ENCODE measurements around the gene HCN1. TPM values are rescaled to one million over a fixed set of nuclear protein-coding genes. Genes with fewer than 3 reads are reported as not detected.

Gene HCN1
- total RNA-seq, 1 donor from 2014 or later = not detected

- Mint-ChIP-seq H3K4me1 (ENCODE audit: low read depth) (peaks cover 7% of the 10 kb centered on the region), H3K9me3 (ENCODE audit: low read depth) (peaks cover 9% of the 10 kb centered on the region), H3K27me3 (ENCODE audit: low read depth) (peaks cover 14% of the 10 kb centered on the region), H3K4me3 (ENCODE audit: unreplicated experiment) (no peak overlapping the region), H3K36me3 (ENCODE audit: low read depth) (peaks cover 3% of the 10 kb centered on the region), H3K27ac (ENCODE audit: unreplicated experiment) (no peak overlapping the region)
- DNase-seq (ENCODE audit: low spot score) = no peak
- no peak for TF ChIP-seq CTCF (IDR thresholded peaks at IDR 0.05)
Observed at GRCh38 chr5:45691656-45692055, 4.5 kb downstream of the HCN1 start.

- Mint-ChIP-seq H3K4me3 (ENCODE audit: unreplicated experiment) (no peak overlapping the region), H3K36me3 (ENCODE audit: low read depth) (no peaks in the 10 kb centered on the region), H3K27ac (ENCODE audit: unreplicated experiment) (no peak overlapping the region), H3K27me3 (ENCODE audit: low read depth) (peaks cover 1% of the 10 kb centered on the region), H3K4me1 (ENCODE audit: low read depth) (no peaks in the 10 kb centered on the region), H3K9me3 (ENCODE audit: low read depth) (no peaks in the 10 kb centered on the region)
- no peak for DNase-seq (ENCODE audit: low spot score)
- TF ChIP-seq CTCF (IDR thresholded peaks at IDR 0.05) = no peak
Observed at GRCh38 chr5:45687701-45688100, 8.5 kb downstream of the HCN1 start.

- H3K27ac Mint-ChIP-seq (ENCODE audit: unreplicated experiment) = no peak overlapping the region
- peaks cover 1% of the 10 kb centered on the region for H3K27me3 Mint-ChIP-seq (ENCODE audit: low read depth)
- DNase-seq (ENCODE audit: low spot score) = no peak
- no peaks in the 10 kb centered on the region for H3K4me1 Mint-ChIP-seq (ENCODE audit: low read depth)
- H3K36me3 Mint-ChIP-seq (ENCODE audit: low read depth) = no peaks in the 10 kb centered on the region
- TF ChIP-seq CTCF (IDR thresholded peaks at IDR 0.05) = no peak
- H3K9me3 Mint-ChIP-seq (ENCODE audit: low read depth) = no peaks in the 10 kb centered on the region
- H3K4me3 Mint-ChIP-seq (ENCODE audit: unreplicated experiment) = no peak overlapping the region
Observed at GRCh38 chr5:45686620-45687019, 9.6 kb downstream of the HCN1 start.

GRCh38 chr5:45684118-45684517, 12.1 kb downstream of the HCN1 start:
- no peak for TF ChIP-seq CTCF (IDR thresholded peaks at IDR 0.05)
- H3K9me3 Mint-ChIP-seq (ENCODE audit: low read depth) = no peaks in the 10 kb centered on the region
- H3K36me3 Mint-ChIP-seq (ENCODE audit: low read depth) = no peaks in the 10 kb centered on the region
- DNase-seq (ENCODE audit: low spot score) = no peak
- no peak overlapping the region for H3K4me3 Mint-ChIP-seq (ENCODE audit: unreplicated experiment)
- no peaks in the 10 kb centered on the region for H3K4me1 Mint-ChIP-seq (ENCODE audit: low read depth)
- no peak overlapping the region for H3K27ac Mint-ChIP-seq (ENCODE audit: unreplicated experiment)
- H3K27me3 Mint-ChIP-seq (ENCODE audit: low read depth) = peaks cover 1% of the 10 kb centered on the region

- H3K4me3 Mint-ChIP-seq (ENCODE audit: unreplicated experiment) = no peak overlapping the region
- no peak for DNase-seq (ENCODE audit: low spot score)
- no peaks in the 10 kb centered on the region for H3K27me3 Mint-ChIP-seq (ENCODE audit: low read depth)
- H3K9me3 Mint-ChIP-seq (ENCODE audit: low read depth) = no peaks in the 10 kb centered on the region
- H3K36me3 Mint-ChIP-seq (ENCODE audit: low read depth) = no peaks in the 10 kb centered on the region
- no peaks in the 10 kb centered on the region for H3K4me1 Mint-ChIP-seq (ENCODE audit: low read depth)
- no peak for TF ChIP-seq CTCF (IDR thresholded peaks at IDR 0.05)
- no peak overlapping the region for H3K27ac Mint-ChIP-seq (ENCODE audit: unreplicated experiment)
Observed at GRCh38 chr5:45680950-45681349, 15.2 kb downstream of the HCN1 start.
